Suprapubic skin (tissue), 4 donors: ENCODE data around the gene ENTPD5. TPM values are rescaled to one million over a fixed set of nuclear protein-coding genes. Genes with fewer than 3 reads are reported as not detected.

ENCODE experiments used
- DNase-seq, 2 donors: peaks; one replicate each; pipeline ENCODE4 v3.0.0-alpha.2; 2019; ENCODE audit warnings: low spot score in 2 of 2
- H3K27ac ChIP-seq: fragments of 200-600 bp; sonication (generic); one replicate; pipeline ENCODE4 v1.5.1; 2019
- H3K27me3 ChIP-seq: fragments of 200-600 bp; sonication (generic); one replicate; pipeline ENCODE4 v1.5.1; 2019
- H3K36me3 ChIP-seq: fragments of 200-600 bp; sonication (generic); one replicate; pipeline ENCODE4 v1.5.1; 2019
- H3K4me1 ChIP-seq: fragments of 200-600 bp; sonication (generic); one replicate; pipeline ENCODE4 v1.5.1; 2019
- H3K4me3 ChIP-seq: fragments of 200-600 bp; sonication (generic); one replicate; pipeline ENCODE4 v1.5.1; 2019; ENCODE audit warnings: mild to moderate bottlenecking
- H3K9me3 ChIP-seq: fragments of 200-600 bp; sonication (generic); one replicate; pipeline ENCODE4 v1.5.1; 2019
- CTCF ChIP-seq, 2 donors: fragments of 200-600 bp in 1 of 2; fragments of 450-650 bp in 1 of 2; sonication (generic) in 1 of 2; IDR thresholded peaks; one replicate each; pipeline ENCODE4 v1.5.1; 2016 to 2019; ENCODE audit warnings: antibody characterized with exemption in 2 of 2, mild to moderate bottlenecking in 1 of 2, moderate library complexity in 1 of 2
- EP300 ChIP-seq: sonication (generic); formaldehyde crosslinking; IDR thresholded peaks from one replicate; pipeline ENCODE4 v1.6.1; 2017; ENCODE audit warnings: antibody characterized with exemption
- POLR2A ChIP-seq, 2 donors: fragments of 450-650 bp; IDR thresholded peaks; one replicate each; pipeline ENCODE4 v1.6.1; 2017; ENCODE audit warnings: antibody characterized with exemption in 2 of 2, mild to moderate bottlenecking in 2 of 2, moderate library complexity in 2 of 2
- POLR2AphosphoS5 ChIP-seq, 3 donors: sonication (generic); formaldehyde crosslinking; IDR thresholded peaks; one replicate each; pipeline ENCODE4 v1.6.1; 2017; ENCODE audit warnings: antibody characterized with exemption in 3 of 3
- WGBS: methylation state at CpG from one replicate; pipeline ENCODE4 v1.1.5; 2018; 5-methylcytosine and 5-hydroxymethylcytosine counted together
- total RNA-seq, 4 donors: library from RNA; depleted of rRNA; stranded (reverse); fragments of >200 nt; gene quantifications; one replicate each; pipeline ENCODE4 v1.1.0, GENCODE V29; 2016

The ENTPD5 gene
- total RNA-seq, 4 donors from 2014 or later, result 9.2 to 18.4 (median 11.6) TPM

GRCh38 chr14:73909681-73910080 is 109.4 kb downstream of the ENTPD5 start:
- Histone ChIP-seq H3K27ac (no peak overlapping the region), H3K27me3 (no peaks in the 10 kb centered on the region), H3K4me1 (no peaks in the 10 kb centered on the region), H3K4me3 (no peak overlapping the region), H3K9me3 (no peaks in the 10 kb centered on the region), H3K36me3 (peaks cover 94% of the 10 kb centered on the region)
- WGBS, result 100% methylated on average over 1 of the region's 1 CpG
- no peak for TF ChIP-seq CTCF (IDR thresholded peaks at IDR 0.05)
- TF ChIP-seq POLR2A (IDR thresholded peaks at IDR 0.05), result no peak
- TF ChIP-seq POLR2AphosphoS5 (IDR thresholded peaks at IDR 0.05), result no peak
- TF ChIP-seq EP300, result no peak
- DNase-seq, result no peak

Other genes starting within 250 kb of the ENTPD5 start
- 10 to 100 TPM in 2 of 4 donors, 1 to 10 TPM in 2; 6.3 to 25.1 (median 10.3) TPM for gene PTGR2, start 167.5 kb downstream of the ENTPD5 start, total RNA-seq
- 10 to 100 TPM; 51.9 to 71.2 (median 60.4) TPM for gene ZNF410, start 132.4 kb downstream of the ENTPD5 start, total RNA-seq
- 1 to 10 TPM; 2.1 to 4.7 (median 3.5) TPM for gene FAM161B, start 69.2 kb downstream of the ENTPD5 start, total RNA-seq
- gene COQ6, start 69.0 kb downstream of the ENTPD5 start, total RNA-seq, result 10 to 100 TPM; 25.4 to 54.0 (median 42.3) TPM
- 1 to 10 TPM; 2.4 to 5.3 (median 3.9) TPM for gene BBOF1, start 61 bp upstream of the ENTPD5 start, total RNA-seq
- 10 to 100 TPM; 14.7 to 25.7 (median 22.0) TPM for gene ALDH6A1, start 65.2 kb upstream of the ENTPD5 start, total RNA-seq
- gene LIN52, start 65.7 kb upstream of the ENTPD5 start, total RNA-seq, result 1 to 10 TPM; 3.9 to 7.4 (median 5.2) TPM
- gene VSX2, start 220.2 kb upstream of the ENTPD5 start, total RNA-seq, result not detected